Raji (cell line): ENCODE measurements around the gene NTN1.

ENCODE experiments used
- POLR2A ChIP-seq: IDR thresholded peaks from 2 replicates; pipeline ENCODE4 v1.6.1; 2011; ENCODE audit warnings: low read depth, low read length, control low read depth; ENCODE audit not compliant: insufficient read depth

NTN1 gene

GRCh38 chr17:9199571-9200551 is 178.6 kb downstream of the NTN1 start:
- TF ChIP-seq POLR2A = no peak

GRCh38 chr17:9200699-9201359 is 179.5 kb downstream of the NTN1 start:
- no peak for TF ChIP-seq POLR2A

DNA sequence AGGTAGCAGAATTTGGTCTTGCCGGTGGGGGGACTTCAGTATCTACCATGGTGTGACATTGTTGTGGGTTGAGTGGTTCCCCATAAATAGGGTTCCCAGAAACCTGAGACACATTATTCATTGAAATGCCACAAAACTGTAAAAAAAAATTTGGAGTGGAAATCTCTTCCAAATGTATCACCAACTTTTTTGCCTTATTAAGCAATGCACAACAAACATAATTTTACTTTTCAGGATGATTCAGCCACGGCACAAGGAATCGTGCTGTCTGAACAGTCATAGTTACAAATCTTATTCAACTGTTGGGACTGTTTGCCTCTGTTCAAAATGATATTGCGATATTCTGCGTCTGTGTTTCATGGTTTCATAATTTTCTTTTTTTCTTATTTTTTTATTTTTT is 181.2 kb downstream of the NTN1 start:
- no peak for TF ChIP-seq POLR2A

GRCh38 chr17:9203771-9204425 is 182.6 kb downstream of the NTN1 start:
- no peak for TF ChIP-seq POLR2A

- no peak for TF ChIP-seq POLR2A
Measured at GRCh38 chr17:9204637-9205329, 183.5 kb downstream of the NTN1 start.

DNA sequence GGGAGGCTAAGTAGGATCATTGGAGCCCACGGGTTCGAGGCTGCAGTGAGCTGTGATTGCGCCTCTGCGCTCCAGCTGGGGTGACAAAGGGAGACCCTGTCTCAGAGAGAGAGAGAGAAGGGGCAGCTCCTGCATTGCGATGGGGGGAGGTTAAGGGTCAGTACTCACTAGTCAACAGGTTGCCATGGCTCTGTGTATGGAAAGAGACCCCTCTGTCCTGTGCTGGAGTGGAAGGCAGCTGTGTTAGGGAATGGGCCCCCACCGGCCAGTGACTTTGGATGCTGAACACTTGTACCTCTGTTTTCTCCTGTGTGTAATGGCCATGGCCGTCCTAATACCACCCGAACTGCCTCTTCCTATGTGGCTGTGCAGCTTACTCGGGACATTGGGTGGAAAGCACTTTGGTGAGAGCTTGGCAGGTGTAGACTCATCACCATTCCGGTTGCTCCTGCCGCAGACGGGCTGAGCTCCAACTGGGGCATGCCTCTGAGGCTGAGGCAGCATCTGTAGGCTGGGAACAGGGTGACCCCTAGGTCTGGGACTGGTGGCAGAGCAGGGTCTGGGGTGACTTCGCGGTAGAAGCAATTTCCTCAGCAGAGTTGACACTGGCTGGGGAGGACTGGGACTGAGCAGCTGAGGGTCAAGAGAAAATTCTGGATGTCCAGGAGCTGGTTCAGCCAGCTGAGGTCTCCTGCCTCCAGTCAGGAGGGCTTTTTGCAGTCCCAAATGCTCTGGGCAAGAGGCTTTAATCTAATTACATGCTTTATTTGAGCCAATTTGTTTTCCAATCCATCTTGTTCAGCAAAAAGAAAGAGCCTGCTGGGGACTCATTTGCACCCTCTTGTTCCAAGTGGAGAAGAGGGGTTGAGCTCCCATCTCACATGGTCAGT is 184.5 kb downstream of the NTN1 start:
- no peak for TF ChIP-seq POLR2A

GRCh38 chr17:9206410-9206703 is 185.0 kb downstream of the NTN1 start:
- no peak for TF ChIP-seq POLR2A

- no peak for TF ChIP-seq POLR2A
Measured at GRCh38 chr17:9206741-9207332, 185.5 kb downstream of the NTN1 start.

DNA sequence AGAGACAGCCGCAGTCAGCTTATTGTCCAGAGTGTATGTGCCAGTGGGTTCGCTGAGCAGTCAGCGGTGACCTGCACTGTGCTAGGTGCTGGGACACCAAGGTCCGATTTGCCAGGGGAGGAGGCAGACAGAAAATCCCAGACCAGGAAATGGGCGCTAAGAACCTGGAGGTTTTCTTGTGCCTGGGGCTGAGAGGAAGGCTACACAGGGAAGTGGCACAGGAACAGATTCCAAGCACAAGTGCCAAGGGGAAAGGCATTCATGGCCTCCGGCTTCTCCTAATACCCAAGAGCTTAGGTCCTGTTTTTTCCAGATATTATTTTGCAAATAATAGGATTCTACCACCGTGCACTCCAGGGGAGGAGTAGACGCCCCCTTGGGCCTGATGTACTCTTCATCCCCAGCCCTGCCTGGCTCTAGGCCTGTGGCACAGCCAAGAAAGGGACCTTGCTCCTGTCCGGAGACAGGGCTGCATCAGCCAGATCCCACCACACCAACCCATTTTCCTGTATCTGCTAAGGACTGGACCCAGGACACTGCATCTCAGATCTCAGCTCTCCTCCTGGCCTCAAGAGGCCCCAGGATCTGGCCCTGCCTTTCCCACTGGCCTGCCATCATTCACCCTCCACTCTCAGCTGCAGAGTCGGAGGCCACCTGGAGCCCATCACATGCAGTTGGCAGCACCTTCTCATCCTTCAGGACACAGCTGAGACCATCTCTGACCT is 187.2 kb downstream of the NTN1 start:
- no peak for TF ChIP-seq POLR2A

DNA sequence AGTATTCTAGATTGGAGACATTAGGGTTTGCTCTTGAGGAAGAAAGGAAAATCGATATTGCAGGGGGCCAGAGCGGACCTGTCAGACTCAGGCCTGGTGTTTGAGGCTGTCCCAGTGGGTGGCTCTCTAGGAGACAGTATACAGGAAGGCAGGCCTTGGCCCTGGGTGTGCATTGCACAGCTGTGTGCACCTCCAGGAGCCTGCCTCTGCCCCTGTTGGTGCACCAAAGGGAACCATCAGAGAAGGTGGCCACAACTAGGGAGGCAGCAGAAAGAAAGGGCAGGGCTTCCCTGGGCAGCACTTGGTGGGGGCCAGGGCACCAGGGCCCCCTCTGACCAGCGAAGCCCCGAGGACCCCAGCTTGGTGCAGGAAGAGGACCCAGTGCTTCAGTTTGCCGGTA is 188.0 kb downstream of the NTN1 start:
- no peak for TF ChIP-seq POLR2A

- no peak for TF ChIP-seq POLR2A
Measured at GRCh38 chr17:9209781-9210370, 188.6 kb downstream of the NTN1 start.

DNA sequence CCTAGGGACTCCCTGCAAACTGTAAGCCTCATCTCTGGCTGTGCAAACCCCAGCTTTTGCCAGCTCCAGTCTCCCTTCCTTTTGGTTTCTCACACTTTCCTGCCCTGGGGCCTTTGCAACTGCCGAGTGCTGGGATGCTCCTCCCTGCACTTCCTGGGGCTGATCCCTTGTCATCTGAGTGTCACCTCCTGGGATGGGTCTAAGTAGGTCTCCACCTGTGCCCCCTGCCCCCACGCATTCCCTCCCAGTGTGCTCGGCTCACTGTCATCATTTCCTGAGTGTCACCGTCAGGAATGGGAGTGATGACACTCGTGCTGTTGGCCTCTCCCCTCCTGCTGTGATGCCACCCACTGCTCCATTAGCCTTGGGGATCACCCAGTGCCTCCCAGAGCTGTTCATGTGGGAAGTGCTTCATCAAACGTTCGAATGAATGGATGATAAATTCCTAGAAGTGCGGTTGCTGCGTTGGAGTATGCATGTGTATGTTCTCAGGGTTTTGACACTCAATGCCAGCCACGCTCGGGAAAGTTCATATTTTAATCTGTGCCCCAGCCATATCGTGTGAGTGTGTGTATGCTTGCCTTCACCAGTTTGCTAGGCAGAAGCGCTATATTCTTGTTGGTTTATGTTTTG is 189.9 kb downstream of the NTN1 start:
- TF ChIP-seq POLR2A = no peak
